DND-41 (cell line): ENCODE measurements around the gene PTPRN2.

Experiments
- CTCF ChIP-seq: IDR thresholded peaks from 2 replicates; pipeline ENCODE4 v1.5.1; 2012; ENCODE audit warnings: borderline replicate concordance, low read length, moderate library complexity, mild to moderate bottlenecking; ENCODE audit not compliant: poor library complexity, severe bottlenecking; ENCODE audit errors: extremely low read depth
- EZH2 ChIP-seq: IDR thresholded peaks from 3 replicates; pipeline ENCODE4 v1.6.1; 2012; ENCODE audit warnings: borderline replicate concordance, low read depth, mild to moderate bottlenecking, moderate library complexity, low read length, inconsistent platforms; ENCODE audit not compliant: severe bottlenecking

GRCh38 chr7:157985636-157986035 lies 602.0 kb downstream of the PTPRN2 start:
- no peak for TF ChIP-seq CTCF
- no peak for TF ChIP-seq EZH2
